HG02678 (cell line): Measurements from ENCODE around the gene PRSS36.
A peak's percentile ranks its signal among the peaks of the same experiment; 100 is the strongest.

Experiments used
- ATAC-seq: cut with Tn5 transposase; IDR thresholded peaks from one replicate; pipeline ENCODE4 v1.9.1; 2021; ENCODE audit warnings: mild to moderate bottlenecking, moderate library complexity; ENCODE audit not compliant: unreplicated experiment

Gene PRSS36

GRCh38 chr16:31128711-31129567 lies 20.9 kb downstream of the PRSS36 start:
- ATAC-seq: no peak

GRCh38 chr16:31127182-31127581 lies 22.7 kb downstream of the PRSS36 start:
- ATAC-seq: no peak

GRCh38 chr16:31125844-31126243 lies 24.0 kb downstream of the PRSS36 start:
- ATAC-seq: no peak

- ATAC-seq: no peak
Observed at GRCh38 chr16:31120129-31120528, 29.7 kb downstream of the PRSS36 start.

GRCh38 chr16:31118223-31119155 lies 31.4 kb downstream of the PRSS36 start:
- ATAC-seq: no peak

GRCh38 chr16:31117384-31118222 lies 32.3 kb downstream of the PRSS36 start, which contains the start of gene KAT8:
KAT8 (plus strand) TSS chr16:31117664; CDS start chr16:31117682, 18 bp downstream.
- ATAC-seq: peak; percentile 84

GRCh38 chr16:31114468-31114867 lies 35.4 kb downstream of the PRSS36 start:
- ATAC-seq: no peak

GRCh38 chr16:31113121-31114120 lies 36.4 kb downstream of the PRSS36 start:
- ATAC-seq: no peak

GRCh38 chr16:31112711-31113110 lies 37.2 kb downstream of the PRSS36 start:
- no peak for ATAC-seq

- no peak for ATAC-seq
Observed at GRCh38 chr16:31111881-31112466, 37.9 kb downstream of the PRSS36 start.

- ATAC-seq: no peak
Observed at GRCh38 chr16:31110106-31111034, 39.5 kb downstream of the PRSS36 start.

GRCh38 chr16:31109622-31110021 lies 40.2 kb downstream of the PRSS36 start:
- ATAC-seq: no peak

- ATAC-seq: no peak
Observed at GRCh38 chr16:31108794-31109558, 40.9 kb downstream of the PRSS36 start.

GRCh38 chr16:31108035-31108793 lies 41.7 kb downstream of the PRSS36 start, which contains the start of gene BCKDK:
BCKDK (plus strand) TSS chr16:31108386; CDS start chr16:31109224, 838 bp downstream.
- ATAC-seq: peak; percentile 86

- peak; percentile 53 for ATAC-seq
Observed at GRCh38 chr16:31107465-31107867, 42.4 kb downstream of the PRSS36 start.
